Stimulated activated CD4-positive, alpha-beta T cell treated with anti-CD3 and anti-CD28 coated beads, Interleukin-4, amount 100 ng/mL, for 4 hours (primary cell): ENCODE results near the gene SEMA3F.
"Not testable (repeated sequence)": the region's sequence is repeated elsewhere in the genome, so short reads cannot be mapped to it uniquely, and the experiment has no call there.

Source experiments
- DNase-seq, 2 experiments: peaks; one replicate each; pipeline ENCODE4 v3.0.0-alpha.2; 2020

SEMA3F gene

DNA sequence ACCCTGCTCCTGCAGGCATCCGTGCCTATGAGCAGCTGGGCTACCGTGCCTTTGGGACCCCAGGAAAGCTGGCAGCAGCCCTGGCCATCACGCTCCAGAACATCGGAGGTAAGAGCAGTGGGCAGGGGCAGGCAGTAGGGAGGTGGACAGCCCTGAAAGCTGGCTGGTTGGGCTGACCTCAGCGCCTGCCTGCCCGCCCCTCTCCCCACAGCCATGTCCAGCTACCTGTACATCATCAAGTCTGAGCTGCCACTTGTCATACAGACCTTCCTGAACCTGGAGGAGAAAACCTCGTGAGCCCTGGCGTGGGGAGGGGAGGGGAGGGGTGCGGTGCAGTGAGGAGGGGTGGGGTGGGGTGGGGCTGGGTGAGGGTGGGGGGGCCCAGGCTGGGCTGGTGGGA is 60.4 kb downstream of the SEMA3F start:
- no peak for DNase-seq

DNA sequence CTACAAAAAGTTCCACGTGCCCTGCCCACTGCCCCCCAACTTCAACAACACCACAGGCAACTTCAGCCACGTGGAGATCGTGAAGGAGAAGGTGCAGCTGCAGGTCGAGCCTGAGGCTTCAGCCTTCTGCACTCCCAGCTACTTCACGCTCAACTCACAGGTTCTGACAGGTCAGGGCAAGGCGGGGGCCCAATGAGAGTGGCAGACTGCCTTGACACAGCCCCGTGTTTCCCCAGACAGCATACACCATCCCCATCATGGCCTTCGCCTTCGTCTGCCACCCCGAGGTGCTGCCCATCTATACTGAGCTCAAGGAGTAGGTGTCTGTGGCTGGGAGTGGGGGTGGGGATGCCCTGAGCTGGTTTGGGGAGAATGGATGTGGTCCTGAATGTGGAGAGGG is 62.6 kb downstream of the SEMA3F start:
- DNase-seq: no peak

DNA sequence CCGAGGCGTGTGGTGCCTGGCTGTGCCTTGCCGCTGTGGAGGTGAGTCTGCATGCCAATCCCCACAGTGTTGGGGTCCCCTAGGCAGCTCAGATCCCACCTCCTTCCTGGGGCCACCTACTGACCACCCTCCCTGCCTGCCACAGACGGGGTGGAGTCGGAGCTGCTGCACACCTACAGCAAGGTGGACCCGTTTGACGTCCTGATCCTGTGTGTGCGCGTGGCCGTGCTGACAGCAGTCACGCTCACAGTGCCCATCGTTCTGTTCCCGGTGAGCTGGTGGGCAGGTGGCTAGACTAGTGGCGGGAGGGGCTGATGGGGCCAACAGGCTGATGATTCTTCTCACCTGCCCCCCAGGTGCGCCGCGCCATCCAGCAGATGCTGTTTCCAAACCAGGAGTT is 63.3 kb downstream of the SEMA3F start:
- no peak for DNase-seq

DNA sequence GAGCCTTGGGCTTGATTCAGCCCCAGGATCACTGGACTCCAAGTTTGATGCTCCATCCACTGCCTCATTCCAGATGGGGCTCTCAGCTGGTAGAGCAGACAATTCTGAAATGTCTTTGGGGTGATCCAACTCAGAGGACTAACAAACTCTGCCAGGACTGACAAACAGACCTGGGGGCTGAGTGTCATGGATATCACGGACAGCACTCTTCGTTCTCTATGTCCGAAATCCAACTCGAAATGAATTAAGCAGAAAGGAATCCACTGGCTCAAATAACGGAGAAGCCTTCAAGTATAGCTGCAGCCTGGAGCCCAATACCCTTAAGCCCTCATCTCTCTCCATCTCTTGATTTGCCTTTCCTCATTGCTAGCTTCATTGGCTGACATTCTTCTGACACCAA is 64.2 kb downstream of the SEMA3F start:
- no peak for DNase-seq

DNA sequence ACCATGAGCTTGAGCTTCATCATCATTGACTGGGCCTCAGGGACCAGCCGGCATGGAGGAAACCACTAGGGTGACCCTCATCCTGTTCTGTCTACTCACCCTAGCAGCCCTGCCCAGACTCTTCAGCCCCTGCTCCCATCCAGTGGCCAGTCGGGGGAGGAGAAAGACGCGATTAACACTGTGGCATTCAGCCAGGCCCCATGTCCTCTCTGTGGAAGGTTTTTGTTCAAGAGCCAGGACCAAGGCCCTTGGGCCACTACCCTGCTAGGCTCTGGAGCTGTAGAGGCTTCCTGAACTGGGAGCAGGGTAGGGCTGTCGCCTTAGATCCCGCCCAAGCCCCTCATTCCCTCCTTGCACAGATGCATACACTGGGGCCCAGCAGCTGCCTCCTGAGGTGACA is 65.0 kb downstream of the SEMA3F start:
- no peak for DNase-seq

DNA sequence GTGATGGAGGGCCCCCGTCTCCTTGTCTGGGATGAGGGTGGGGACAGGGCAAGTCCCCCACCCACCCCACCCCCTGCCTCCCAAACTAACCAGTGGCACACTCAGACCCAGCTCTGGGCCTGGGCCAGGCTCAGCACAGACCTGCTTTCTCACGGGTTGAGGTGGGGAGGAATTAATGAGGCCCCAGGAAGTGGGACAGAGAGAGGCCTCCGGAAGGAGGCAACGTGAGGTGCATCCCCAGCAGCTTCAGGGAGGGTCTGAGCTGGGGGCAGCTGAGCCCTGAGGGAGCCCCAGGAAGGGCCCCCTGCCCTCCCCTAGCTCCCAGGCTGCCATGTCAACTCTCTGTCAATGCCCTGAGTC is 65.9 kb downstream of the SEMA3F start:
- DNase-seq: no peak

DNA sequence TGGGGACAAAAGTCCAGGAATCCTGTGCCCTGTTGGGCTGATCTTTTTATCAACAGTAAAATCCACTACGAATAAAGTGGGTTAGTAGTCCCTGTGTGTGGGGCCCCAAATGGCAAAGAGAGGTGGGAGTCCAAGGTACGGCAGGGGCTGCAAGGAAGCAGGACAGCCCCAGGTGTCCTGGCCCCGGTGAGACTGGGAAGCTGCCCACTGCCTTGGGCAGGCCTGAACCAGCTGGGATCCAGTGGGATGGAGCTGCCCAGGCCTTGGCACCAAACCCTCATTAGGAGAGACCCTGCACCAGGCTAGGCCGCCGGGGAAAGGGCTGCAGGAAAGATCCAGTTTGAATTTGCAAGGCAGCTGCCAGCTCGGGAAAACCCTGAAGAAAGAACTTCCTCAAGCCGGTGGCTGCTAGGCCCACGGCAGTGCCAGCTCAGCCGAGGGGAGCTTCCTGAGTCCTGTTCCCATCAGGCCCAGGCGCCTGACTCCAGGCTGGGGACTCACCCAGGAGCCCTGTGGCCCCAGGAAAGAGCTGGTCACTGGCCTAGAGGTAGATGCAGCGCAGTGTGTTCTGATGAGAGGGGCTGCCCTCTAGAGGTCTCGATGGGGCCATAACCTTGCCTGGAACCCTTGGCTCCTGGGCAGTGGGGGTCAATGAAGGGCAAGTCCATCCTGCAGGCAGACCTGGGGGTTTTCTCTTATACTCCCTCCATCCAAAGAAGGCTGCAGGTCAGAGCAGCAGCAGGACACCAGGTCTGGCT is 66.5 kb downstream of the SEMA3F start:
- DNase-seq: no peak

DNA sequence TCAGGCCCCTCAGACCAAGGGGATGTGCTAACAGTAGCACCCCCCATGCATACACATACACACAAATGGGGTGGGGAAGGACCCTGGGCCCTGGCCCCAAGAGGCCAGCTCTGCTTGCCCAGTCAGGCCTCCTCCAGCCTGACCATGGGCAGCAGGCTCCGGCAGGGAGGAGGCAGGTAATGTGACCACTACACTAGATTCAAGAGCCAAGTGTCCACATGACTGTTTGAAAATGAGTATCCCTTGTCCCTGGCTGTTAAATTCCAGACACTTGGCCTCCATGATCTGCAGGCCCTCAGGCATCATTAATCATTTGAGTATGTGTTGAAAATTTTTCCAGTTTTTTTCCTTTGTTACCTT is 67.0 kb downstream of the SEMA3F start:
- no peak for DNase-seq

DNA sequence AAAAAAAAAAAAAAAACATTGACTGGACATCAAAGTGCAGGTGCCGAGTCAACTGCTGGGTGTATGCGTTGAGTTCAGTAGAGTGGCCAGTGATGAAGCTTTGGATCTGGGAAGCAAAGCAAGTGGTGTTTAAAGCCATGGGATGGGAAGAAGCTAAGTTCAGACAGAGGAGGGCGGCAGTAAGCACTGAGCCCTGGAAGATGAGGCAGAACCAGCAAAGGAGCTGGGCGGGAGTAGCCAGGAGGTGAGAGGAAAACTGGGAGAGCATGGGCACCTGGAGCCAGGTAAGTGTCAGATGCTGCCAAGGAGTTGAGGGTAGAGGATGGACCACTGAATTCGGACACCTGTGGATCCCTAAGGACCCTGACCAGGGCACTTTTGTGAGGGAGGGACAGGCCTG is 69.5 kb downstream of the SEMA3F start:
- no peak for DNase-seq

DNA sequence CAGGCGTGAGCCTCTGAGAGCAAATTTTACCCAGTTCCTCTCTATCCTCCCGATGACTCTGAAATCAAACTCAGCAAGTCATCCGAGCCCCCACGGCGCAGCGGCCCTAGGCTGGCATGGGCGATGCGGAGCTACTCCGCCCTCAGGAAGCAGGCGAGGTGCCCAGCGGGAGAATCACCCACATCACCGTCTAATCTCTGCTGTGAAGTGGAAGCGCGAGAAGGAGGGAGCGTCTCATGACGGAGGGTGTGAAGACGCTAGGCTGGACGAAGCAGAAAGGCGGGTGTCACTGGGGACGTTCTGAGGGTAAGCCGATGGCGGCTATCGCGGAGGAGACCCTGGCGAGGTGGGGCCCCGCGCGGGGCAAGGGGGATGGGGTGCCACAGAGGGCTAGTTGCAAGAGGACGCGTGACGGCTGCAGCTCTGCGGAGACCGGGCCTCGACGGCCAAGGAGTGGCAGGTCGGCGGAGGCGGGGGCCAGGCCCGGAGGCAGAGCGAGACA is 71.8 kb downstream of the SEMA3F start:
- peak in 1 of 2 experiments; percentile 34 for DNase-seq

DNA sequence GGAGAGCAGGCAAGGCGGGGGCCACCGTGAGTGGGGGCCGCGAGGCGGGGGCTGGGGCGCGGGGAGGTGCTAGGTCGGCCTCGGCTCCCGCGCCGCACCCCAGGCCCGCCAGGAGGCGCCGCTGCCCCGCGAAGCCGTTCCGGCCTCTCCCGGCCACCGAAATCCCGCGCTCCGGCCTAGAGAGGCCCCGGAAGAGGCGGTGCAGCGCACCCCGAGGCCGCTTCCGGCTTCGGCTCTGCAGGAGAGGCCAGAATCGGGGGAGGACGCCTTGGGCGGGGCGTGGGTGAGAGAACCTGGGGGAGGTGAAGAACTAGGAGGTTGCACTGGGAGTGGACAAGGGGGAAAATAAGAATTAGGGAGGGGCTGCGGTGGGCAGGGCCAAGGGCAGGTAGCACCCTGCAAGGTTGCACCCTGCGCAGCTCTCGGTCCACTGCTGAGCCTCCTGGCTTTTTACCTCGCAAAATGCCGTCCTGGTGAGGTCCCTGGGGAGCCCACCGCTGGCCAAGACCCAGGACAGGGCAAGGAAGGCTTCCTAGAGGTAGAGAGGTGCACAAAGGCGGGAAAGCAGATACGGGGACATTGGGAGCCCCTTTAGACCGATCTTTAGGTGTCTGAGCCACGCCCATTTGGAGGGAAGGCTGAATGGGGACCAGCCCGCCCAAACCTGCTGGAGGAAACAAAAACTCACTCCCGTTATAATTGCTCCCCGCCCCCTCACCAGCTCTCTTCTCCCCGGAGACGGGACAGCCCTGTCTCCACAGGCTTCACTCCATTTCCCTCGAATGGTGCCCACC is 72.5 kb downstream of the SEMA3F start:
- DNase-seq: peak; percentile 85 to 89

DNA sequence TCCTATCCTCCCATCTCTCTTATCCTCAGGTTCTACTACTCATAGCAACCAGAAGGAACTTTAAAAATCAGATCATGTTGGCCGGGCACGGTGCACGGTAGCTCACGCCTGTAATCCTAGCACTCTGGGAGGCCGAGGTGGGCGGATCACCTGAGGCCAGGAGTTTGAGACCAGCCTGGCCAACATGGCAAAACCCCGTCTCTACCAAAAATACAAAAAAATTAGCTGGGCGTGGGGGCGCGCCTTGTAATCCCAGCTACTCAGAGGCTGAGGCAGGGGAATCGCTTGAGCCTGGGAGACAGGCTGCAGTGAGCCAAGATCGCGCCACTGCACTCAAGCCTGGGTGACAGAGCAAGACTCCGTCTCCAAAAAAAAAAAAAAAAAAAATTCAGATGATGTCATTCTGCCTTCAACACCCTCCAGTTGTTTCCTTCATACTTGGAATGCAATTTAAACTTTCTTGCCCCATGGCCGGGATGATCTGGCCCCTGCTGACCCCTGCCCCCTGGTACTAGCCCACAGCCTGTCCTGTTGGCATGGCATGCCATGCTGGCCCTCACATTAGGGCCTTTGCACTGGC is 73.2 kb downstream of the SEMA3F start:
- not testable (repeated sequence) for DNase-seq

DNA sequence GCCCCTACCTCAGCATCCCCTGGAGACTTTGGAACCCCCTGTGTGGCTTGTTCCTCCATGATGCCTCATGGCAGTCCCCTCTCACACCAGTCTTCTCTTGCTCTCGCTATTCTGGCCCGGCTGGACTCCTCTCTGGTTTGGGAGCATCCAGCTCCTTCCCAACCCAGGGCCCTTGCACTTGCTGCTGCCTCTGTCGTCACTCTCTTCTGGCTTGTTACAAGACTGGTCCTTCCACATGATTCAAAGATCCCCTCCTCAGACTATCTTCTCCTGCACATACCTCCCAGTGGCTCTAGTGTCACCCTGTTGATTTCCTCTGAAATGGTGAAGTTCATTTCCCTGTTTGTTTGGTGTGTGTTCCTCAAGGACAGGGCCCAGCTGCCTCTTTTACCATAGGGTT is 74.4 kb downstream of the SEMA3F start:
- DNase-seq: no peak

DNA sequence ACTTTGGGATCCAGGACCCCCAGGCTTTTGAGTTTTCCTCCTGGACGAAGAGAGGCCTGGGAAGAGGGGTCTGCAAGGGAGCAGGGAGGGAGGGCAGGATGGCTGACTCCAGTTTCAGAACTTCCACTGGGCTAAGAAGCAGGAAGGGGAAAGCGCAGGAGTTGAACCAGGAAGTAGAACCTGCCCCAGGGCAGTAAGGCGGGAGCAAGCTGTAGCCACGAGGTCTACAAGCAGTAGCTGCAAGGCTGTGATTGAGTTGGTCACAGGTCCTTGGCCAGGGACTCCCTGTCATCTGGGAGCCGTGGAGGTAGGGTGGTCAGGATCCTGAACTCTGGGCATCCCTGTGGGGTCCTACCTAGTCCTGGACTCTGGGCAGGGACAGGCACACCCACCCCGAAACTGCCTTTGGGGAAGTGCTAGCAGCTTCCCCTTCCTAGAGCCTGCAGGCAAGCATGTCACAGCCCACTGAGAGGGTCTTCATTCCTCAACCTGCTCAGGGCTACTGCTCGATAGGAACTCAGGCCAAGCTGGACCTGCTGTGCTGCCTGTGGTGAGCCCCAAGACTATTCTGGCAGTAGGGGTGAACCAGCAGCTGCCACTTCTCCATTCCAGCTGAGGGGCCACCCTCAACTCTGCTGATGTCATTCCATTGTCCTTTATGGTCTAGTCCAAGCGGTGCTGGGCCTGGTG is 75.1 kb downstream of the SEMA3F start:
- no peak for DNase-seq

DNA sequence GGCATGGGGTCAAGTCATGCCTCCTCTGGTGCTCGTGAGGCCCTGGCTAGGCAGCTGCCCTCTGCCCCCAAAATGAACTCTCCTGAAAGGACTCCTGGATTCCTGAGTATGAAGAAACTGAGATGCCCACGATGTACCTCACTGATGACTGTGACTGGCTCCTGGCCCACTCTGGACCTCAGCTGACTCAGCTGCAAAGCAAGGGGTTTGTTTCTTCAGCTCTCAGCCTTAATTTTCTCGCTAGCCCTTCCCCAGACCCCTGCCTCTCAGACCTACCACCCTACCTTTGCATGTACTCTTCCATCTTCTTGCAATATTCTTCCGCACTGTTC is 75.6 kb downstream of the SEMA3F start:
- DNase-seq: no peak

DNA sequence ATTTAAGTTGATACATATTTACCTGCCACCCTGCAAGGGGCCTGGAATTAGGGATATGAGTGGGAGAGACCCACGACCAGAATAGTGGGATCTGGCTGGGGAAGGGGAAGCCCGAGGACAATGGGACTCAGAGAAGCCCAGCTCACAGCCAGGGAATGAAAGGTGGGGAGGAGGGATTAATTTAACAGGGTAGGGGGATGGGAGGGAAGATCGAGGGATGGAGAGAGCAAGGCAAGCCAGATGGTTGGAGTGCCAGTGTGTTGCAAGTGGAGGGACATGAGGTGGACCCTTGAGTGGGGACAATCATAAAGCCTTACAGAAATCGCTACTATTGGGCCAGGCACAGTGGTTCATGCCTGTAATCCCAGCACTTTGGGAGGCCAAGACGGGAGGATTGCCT is 76.5 kb downstream of the SEMA3F start:
- DNase-seq: no peak

DNA sequence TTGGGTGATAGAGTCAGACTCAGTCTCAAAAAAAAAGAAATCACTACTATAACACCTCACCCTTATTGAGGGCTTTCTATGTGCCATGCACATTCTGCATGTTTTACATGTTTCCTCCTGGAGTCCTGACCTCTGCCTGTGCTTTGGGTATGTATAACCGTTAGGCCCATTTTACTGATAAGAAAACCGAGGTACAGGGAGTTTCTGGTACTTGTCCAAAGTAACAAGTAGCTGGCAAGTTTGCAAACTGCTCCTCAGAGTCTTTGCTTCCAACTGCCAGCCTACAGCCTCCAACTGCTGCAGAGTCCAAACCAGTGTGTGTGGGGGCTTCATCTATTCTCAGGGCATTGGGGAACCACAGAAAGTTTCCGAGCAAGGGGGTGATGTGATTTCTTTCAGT is 77.2 kb downstream of the SEMA3F start:
- no peak for DNase-seq

DNA sequence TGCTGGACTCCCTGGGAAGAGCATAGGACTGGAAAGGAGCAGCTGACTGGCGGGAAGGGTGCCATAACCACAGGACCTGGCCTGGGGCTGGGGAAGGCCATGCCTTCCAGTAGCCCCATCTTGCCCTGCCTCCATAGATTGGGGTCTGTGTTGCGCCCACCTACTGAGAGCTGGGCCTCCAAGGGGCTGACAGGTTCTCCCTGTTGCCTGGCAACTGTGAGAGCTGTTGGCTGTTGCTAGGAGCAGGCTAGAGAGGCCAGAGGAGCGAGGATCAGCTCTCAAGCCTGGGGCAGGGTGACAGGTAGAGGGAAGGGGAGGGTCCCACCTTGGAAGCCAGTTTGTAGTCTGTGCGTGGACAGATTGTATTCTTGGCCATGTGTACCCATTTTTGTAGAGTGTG is 78.1 kb downstream of the SEMA3F start:
- no peak for DNase-seq

DNA sequence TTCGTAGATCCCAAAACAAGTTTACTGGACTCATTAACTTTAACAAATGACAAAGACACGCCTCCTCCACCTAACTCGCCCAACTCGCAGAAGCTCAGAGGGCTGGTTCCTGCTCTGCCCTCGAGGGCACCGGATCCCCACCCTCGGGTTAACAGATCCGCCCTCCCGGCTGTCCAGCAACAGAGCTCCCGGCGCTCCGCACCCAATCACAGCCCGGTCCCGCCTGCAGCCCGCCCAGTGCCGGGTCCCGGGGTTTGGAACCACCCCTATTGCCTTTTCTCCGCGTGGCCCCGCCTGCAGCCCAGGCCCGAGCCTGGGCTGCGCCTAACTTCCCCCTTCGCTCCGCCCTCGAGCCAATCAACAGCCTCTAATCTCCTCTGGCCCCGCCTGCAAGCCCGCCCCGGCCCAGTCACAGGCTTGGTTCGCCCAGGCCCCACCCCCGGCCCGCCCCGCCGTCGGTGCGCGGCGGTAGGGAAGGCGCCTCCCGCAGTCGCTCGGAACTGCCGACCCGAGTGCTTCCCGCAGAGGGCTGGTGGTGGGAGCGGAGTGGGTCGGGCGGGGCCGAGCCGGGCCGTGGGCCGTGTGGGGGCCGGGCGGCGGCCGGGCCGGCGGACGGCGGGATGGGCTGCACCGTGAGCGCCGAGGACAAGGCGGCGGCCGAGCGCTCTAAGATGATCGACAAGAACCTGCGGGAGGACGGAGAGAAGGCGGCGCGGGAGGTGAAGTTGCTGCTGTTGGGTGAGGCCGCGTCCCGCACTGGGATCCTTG is 80.8 kb downstream of the SEMA3F start, which contains the start of gene GNAI2:
TSS of gene GNAI2 (plus strand) at position 489 of the 768 bp plus-strand sequence. CDS start at position 621, 132 bp downstream.
- peak; percentile 98 to 99 for DNase-seq

DNA sequence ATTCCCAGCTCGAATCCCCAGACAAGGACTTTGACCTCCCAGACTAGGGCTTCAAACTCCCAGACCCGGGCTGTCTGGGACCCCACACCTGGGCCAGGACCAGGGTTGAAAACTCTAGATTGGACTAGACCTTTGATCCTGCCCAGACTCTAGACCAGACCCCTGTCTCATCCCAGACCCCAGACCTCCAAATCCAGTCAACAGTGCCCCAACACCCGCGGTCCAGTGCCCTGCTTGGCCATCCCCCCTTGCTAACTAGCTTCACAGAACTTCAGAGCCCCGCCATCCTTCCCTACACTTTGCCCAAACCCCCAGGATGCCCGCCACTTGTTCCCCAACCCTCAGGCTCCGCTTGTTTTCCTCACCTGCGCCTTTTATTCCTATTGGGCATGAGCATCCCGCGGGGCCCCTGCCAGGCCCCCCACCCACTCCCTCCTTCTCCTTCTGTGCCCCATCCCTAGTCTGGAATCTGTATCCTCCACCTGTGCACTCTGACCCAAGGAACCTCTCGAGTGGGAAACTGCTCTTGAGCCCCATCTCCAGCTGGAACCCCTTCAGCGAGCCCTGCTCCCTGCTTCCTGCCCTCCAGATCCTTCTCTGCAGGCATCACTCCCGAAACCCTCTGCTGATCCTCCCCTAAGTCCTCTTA is 81.5 kb downstream of the SEMA3F start:
- no peak for DNase-seq

DNA sequence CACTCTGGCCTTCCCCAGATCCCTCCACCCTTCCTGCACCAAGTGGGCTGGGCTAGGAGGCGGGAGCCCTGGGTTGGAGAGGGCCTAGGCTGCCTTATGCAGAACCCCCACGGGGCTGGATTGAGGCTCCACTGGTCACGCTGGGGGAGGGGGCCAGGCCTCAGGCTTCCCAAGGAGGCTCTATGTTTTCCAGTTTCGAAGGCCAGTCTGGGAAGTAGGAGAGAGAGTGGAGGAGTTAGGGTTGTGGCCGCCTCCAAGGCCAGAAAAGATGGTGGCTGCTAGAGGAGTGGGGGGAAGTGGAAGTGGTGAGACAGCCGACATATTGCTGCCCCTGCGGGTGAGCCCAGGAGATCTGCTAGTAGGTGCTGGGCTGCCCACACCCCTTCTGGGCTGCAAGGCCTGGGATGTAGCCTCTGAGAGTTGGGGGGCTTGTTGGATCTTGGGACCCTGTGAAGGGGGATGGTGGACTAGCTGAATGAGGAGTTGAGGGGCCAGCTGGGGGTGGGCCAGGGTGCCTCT is 82.1 kb downstream of the SEMA3F start:
- no peak for DNase-seq
